ENCODE data around the gene FBN2.

DNA sequence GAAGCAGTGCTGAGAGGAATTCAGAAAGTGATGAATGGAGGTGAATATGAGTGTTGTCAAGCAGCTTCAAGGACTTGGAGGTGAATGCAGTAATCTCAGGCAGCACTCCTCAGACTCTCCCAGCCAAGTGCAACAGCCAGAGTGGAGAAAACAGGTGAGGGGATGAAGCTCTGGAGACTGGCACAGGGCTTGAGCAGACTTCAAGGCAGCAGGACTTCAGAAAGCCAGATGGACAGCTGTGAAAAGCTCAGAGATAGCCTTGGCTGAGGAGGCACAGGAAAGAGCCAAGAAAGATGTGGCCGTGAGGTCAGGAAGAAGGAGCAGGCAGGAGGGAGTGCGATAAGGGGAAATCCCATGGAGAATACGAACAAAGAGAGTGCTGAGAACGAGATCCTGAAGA, 194.9 kb downstream of the FBN2 start:
- TF ChIP-seq POLR2A (IDR thresholded peaks at IDR 0.05) (no peak), CTCF (IDR thresholded peaks at IDR 0.05) (no peak)
